NCI-H748 (cell line): Measurements from ENCODE around the gene PLPPR1.

Experiments used
- DNase-seq: peaks from one replicate; lab custom pipeline; 2025; ENCODE audit not compliant: unreplicated experiment; lab: John Stamatoyannopoulos, UW

PLPPR1 gene

DNA sequence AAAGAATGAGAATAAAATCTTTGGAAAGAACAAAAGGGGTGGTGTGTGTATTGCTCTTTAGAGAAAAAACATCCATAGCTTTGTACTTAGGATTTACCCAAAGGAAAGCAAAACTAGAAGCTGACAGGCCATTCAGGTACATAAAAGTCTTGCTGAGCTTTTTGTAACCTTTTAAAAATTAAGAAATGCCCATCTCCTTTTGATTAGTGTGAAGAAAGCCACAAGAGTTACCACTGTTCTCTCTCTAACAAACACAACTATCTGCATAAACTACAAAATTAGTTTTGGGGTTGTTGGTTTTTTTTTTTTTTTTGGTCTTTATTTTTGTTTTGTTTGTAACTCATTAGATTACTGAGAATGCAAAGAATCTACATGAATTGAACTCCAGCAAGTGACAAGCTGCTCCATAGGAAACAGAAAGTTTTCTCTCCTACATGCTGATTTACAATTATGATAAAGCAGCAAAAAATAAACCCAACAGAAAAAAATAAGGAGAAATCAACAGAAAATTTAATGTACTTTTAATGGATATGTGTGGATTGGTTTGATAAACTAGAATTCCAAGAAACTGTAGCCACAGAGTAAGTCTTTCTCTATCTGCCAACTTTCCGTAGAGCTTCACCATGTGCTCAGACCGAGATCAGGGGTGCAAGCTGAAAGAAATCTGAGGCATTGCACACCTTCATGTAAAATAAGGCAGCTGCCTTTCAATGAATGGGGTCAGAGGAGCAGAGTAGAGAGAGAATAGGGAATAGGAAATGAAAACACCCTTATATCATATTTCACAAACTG is 344.0 kb downstream of the PLPPR1 start:
- no peak for DNase-seq
